Putamen (tissue), 1 donor: ENCODE results near the gene CELF2.
"Not testable (repeated sequence)": the region's sequence is repeated elsewhere in the genome, so short reads cannot be mapped to it uniquely, and the experiment has no call there.

ENCODE experiments used
- DNase-seq: peaks from one replicate; pipeline ENCODE4 v3.0.0-alpha.2; 2016; ENCODE audit warnings: low spot score

CELF2 gene

GRCh38 chr10:11097686-11098085, 80.0 kb downstream of the CELF2 start:
- DNase-seq = no peak

GRCh38 chr10:11098666-11099065, 81.0 kb downstream of the CELF2 start:
- no peak for DNase-seq

- no peak for DNase-seq
Observed at GRCh38 chr10:11104772-11105675, 87.4 kb downstream of the CELF2 start.

- DNase-seq = no peak
Observed at GRCh38 chr10:11105676-11106004, 88.0 kb downstream of the CELF2 start.

GRCh38 chr10:11106621-11107374, 89.1 kb downstream of the CELF2 start:
- DNase-seq = no peak

- no peak for DNase-seq
Observed at GRCh38 chr10:11107948-11108347, 90.3 kb downstream of the CELF2 start.

GRCh38 chr10:11108356-11108755, 90.7 kb downstream of the CELF2 start:
- DNase-seq = no peak

GRCh38 chr10:11109590-11109989, 91.9 kb downstream of the CELF2 start:
- no peak for DNase-seq

GRCh38 chr10:11110539-11110938, 92.9 kb downstream of the CELF2 start:
- DNase-seq = peak; percentile 50

GRCh38 chr10:11111490-11111889, 93.8 kb downstream of the CELF2 start:
- DNase-seq = no peak

GRCh38 chr10:11112718-11113117, 95.0 kb downstream of the CELF2 start:
- no peak for DNase-seq

- no peak for DNase-seq
Observed at GRCh38 chr10:11113156-11113555, 95.5 kb downstream of the CELF2 start.

GRCh38 chr10:11114269-11114668, 96.6 kb downstream of the CELF2 start:
- no peak for DNase-seq

GRCh38 chr10:11115337-11115736, 97.7 kb downstream of the CELF2 start:
- DNase-seq = no peak

GRCh38 chr10:11116361-11116760, 98.7 kb downstream of the CELF2 start:
- DNase-seq = no peak

- no peak for DNase-seq
Observed at GRCh38 chr10:11116817-11117216, 99.1 kb downstream of the CELF2 start.

- DNase-seq = no peak
Observed at GRCh38 chr10:11118686-11119085, 101.0 kb downstream of the CELF2 start.

- no peak for DNase-seq
Observed at GRCh38 chr10:11119843-11120242, 102.2 kb downstream of the CELF2 start.

- no peak for DNase-seq
Observed at GRCh38 chr10:11120711-11121110, 103.0 kb downstream of the CELF2 start.

- DNase-seq = not testable (repeated sequence)
Observed at GRCh38 chr10:11123892-11124291, 106.2 kb downstream of the CELF2 start.

GRCh38 chr10:11125004-11125403, 107.3 kb downstream of the CELF2 start:
- no peak for DNase-seq

- not testable (repeated sequence) for DNase-seq
Observed at GRCh38 chr10:11127017-11127416, 109.3 kb downstream of the CELF2 start.

- DNase-seq = no peak
Observed at GRCh38 chr10:11131112-11131639, 113.5 kb downstream of the CELF2 start.
